Suprapubic skin (tissue), 3 donors: ENCODE data around the gene SERPINF2.

Experiments
- EP300 ChIP-seq: sonication (generic); formaldehyde crosslinking; IDR thresholded peaks from one replicate; pipeline ENCODE4 v1.6.1; 2017; ENCODE audit warnings: antibody characterized with exemption
- TF ChIP-seq, protein P1 (sequence below), 2 donors: fragments of 200-600 bp in 1 of 2; fragments of 450-650 bp in 1 of 2; sonication (generic) in 1 of 2; IDR thresholded peaks; one replicate each; pipeline ENCODE4 v1.5.1; 2016 to 2019; ENCODE audit warnings: antibody characterized with exemption in 2 of 2, mild to moderate bottlenecking in 1 of 2, moderate library complexity in 1 of 2

GRCh38 chr17:1729966-1730325 is 12.7 kb upstream of the SERPINF2 start:
- TF ChIP-seq, protein P1, sequence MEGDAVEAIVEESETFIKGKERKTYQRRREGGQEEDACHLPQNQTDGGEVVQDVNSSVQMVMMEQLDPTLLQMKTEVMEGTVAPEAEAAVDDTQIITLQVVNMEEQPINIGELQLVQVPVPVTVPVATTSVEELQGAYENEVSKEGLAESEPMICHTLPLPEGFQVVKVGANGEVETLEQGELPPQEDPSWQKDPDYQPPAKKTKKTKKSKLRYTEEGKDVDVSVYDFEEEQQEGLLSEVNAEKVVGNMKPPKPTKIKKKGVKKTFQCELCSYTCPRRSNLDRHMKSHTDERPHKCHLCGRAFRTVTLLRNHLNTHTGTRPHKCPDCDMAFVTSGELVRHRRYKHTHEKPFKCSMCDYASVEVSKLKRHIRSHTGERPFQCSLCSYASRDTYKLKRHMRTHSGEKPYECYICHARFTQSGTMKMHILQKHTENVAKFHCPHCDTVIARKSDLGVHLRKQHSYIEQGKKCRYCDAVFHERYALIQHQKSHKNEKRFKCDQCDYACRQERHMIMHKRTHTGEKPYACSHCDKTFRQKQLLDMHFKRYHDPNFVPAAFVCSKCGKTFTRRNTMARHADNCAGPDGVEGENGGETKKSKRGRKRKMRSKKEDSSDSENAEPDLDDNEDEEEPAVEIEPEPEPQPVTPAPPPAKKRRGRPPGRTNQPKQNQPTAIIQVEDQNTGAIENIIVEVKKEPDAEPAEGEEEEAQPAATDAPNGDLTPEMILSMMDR (IDR thresholded peaks at IDR 0.05): no peak
- TF ChIP-seq EP300: no peak
